ENCODE results near the gene XKR3.
"Not testable (repeated sequence)": the region's sequence is repeated elsewhere in the genome, so short reads cannot be mapped to it uniquely, and the experiment has no call there.

Gene XKR3

DNA sequence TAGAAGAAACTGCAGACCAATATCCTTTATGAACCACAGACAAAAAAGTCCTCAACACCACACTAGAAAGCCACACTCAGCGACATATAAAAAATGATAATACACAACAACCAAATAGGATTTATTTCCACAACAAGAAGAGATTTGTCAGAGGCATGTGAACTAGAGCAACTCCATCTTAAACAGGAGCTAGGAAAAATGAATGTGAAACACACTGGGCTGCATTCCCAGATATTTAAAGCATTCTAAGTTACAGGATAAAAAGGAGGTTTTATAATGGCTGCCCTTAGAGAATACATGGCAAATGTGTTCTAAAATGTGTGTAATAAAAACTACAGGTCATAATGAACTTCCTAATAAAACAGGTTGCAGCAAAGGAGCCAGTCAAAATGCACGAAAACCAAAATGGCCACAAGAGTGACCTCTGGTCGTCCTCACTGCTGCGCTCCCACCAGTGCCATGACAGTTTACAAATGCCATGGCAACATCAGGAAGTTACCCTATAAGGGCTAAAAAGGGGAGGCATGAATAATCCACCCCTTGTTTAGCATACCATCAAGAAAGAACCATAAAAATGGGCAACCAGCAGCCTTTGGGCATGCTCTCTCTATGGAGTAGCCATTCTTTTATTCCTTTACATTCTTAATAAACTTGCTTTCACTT is 21.8 kb downstream of the XKR3 start:
- DNase-seq: no peak

GRCh38 chr22:16801571-16801970 is 23.6 kb downstream of the XKR3 start:
- DNase-seq: no peak

GRCh38 chr22:16801088-16801487 is 24.1 kb downstream of the XKR3 start:
- DNase-seq: no peak

GRCh38 chr22:16800358-16800757 is 24.9 kb downstream of the XKR3 start:
- no peak for DNase-seq

DNA sequence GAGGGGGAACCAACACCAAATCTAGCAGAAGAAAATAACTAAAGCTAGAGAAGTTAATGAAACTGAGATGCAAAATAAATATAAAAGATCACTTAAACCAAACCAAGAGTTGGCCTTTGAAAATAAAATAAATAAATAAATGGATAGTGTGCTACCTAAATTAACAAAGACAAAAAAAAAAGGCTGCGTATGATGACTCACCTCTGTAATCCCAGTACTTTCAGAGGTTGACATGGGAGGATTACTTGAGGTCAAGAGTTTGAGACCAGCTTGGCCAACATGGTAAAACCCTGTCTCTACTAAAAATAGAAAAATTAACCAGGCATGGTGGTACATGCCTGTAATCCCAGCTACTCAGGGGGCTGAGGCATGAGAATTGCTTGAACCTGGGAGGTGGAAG is 29.7 kb downstream of the XKR3 start:
- not testable (repeated sequence) for DNase-seq

DNA sequence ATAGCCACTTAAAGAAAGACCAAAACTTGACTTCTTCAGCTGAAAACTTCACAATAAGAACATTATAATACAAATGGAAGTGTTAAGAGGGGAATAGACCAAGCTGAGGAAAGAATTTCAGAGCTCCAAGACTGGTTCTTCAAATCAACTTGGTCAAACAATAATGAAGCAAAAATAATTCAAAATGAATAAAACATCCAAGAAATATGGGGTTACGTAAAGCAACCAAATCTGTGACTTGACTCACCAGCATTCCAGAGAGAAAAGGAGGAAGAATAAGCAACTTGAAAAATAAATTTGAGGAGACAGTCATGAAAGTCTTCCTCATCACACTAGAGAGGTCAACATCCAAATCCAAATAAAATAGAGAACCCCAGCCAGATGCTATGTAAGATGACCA is 31.4 kb downstream of the XKR3 start:
- DNase-seq: no peak

- no peak for DNase-seq
These were observed 35.2 kb downstream of the XKR3 start for GRCh38 chr22:16789860-16790493.

GRCh38 chr22:16783930-16784354 is 41.3 kb downstream of the XKR3 start:
- no peak for DNase-seq

- DNase-seq: no peak
These were observed 41.8 kb downstream of the XKR3 start for GRCh38 chr22:16783453-16783852.

DNA sequence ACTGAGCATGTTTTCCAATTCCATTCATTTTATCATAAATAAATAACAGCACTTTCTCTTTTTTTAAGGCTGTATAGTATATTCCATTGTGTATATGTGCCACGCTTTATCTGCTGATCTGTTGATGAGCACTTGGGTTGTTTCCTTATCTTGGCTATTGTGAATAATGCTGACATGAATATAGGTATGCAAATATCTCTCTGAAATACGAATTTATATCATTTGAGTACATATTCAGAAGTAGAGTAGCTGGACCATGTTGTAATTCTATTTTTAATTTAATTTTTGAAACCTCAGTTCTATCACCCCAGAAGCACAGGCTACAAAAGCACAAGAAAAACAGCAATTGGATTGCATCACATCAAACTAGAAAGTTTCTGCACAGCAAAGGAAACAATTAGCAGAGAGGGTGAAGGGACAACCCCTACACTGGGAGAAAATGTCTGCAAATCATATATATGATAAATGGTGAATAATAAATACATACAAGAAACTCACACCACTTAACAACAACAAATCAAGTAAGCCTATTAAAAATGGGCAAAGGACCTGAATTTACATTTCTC is 43.4 kb downstream of the XKR3 start:
- no peak for DNase-seq

- no peak for DNase-seq
These were observed 44.0 kb downstream of the XKR3 start for GRCh38 chr22:16781074-16781763.

- no peak for DNase-seq
These were observed 47.8 kb downstream of the XKR3 start for GRCh38 chr22:16777284-16777924.

GRCh38 chr22:16776080-16776479 is 49.1 kb downstream of the XKR3 start:
- no peak for DNase-seq

GRCh38 chr22:16774911-16775500 is 50.2 kb downstream of the XKR3 start:
- no peak for DNase-seq

DNA sequence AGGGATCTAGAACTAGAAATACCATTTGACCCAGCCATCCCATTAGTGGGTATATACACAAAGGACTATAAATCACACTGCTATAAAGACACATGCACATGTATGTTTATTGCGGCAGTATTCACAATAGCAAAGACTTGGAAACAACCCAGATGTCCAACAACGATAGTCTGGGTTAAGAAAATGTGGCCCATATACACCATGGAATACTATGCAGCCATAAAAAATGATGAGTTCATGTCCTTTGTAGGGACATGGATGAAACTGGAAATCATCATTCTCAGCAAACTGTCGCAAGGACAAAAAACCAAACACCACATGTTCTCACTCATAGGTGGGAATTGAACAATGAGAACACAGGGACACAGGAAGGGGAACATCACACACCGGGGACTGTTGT is 53.6 kb downstream of the XKR3 start:
- not testable (repeated sequence) for DNase-seq

- DNase-seq: not testable (repeated sequence)
These were observed 57.3 kb downstream of the XKR3 start for GRCh38 chr22:16767927-16768326.

GRCh38 chr22:16762224-16762623 is 63.0 kb downstream of the XKR3 start:
- not testable (repeated sequence) for DNase-seq

DNA sequence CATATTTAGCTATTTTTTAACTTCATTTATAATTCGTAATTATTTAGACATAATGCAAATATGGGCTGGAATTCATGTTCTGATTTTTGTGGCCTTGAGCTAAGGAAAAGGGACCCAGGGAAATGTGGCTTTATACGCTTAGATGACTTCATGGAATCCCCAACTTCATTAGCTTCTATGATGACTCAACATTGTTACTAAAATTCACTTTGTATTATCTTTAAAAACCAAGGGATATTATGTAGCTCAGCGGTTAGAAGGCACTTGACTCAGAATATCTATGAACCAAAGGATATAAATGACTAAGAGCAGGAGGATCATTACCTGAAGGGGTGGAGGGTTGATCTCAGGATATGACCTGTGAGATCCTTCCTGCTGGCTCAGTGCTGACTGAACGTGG is 64.8 kb downstream of the XKR3 start:
- not testable (repeated sequence) for DNase-seq

DNA sequence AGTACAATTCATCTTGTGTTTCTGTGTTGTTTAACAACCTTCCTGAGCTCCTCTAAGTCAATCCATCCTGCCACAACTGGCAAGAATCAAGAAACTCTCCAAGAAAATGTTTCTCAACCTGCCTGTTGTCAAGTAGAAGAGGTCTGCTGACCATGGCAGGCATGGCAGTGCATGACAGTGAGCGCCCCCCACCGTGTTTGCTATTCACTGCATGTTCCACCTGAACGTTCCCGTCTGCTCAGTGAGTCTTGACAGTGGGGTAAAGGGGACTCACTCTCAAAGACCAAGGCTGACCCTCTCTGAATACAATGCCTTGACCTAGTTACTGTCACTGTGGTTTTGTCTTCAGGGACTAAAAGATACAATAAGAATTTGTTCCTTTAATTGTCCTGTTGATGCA is 75.9 kb downstream of the XKR3 start:
- DNase-seq: not testable (repeated sequence)

DNA sequence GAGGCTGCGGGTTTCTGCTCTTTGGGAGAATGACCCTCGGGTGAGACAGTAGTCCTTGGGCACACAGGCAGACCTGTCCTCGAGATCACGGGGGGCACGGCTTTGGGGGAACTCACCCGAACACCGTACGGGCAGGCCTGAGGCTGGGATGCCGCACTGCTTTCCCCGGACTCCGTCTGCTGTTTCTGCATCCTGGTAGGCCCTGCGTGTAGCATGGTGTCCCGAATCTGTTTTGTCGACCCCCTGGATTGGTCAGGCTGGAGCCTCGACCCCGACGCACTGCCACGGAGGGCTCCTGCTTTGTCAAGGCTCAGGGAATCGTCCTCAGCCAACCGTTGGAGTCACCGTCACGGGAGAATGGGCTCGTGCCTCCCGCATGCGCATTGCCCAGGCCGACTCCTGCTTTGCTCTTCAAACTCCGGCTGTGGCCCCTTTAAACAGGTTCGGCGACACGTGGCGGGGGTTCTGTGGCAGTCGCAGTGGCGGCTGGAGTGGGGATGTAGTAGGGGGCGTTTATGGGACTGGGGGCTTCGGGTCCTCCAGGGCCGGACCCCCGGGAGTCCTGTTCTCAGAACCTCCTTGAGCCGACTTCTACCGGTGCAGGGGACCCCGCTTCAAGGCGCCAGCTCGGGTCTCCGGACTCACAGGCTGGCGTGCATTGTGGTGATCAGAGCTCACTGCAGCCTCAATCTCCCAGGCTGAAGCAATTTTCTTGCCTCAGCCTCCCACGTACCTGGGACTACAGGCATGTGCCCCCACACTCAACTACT is 76.9 kb downstream of the XKR3 start:
- not testable (repeated sequence) for DNase-seq

DNA sequence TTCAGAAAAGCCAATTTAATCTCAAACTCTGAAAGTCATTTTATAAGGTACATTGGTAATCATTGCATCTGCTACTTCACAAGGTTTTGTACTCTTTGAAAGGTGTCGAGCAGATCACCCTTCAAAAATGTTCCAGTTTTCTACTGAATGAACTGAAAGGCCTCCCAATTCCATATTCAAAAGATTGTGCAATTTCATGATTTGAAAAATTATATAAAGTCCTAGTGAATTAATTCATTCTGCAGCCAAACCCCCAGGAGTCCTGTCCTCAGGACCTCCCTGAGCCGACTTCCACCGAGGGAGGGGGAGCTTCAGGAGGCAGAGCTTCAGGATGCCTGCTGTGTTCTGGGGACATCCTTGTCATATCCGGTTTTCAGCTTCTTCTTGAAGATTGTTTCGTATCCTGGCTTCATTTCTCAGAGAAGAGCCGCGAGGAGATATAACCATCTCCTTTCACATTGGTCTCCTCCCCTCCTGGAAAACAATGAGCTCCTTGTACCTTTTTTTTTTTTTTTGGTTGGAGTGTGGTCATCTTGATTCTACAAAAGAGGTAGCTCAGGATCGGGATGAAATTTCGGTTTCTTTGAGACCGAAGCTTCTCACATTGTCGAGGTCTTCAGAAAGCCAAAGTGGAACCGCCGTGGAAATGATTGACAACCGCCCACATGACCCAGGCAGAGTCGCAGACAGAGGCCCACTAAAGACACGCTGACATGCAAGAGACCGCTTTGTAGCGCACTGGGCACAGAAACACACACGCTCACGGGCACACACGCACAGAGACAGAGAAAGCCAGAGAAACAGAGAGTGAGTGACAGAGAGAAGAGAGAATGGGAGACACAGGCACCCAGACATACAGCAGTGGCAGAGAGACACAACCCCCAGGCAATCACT is 77.7 kb downstream of the XKR3 start:
- not testable (repeated sequence) for DNase-seq
